ENCODE data around the gene SRBD1.

Gene SRBD1, protein sequence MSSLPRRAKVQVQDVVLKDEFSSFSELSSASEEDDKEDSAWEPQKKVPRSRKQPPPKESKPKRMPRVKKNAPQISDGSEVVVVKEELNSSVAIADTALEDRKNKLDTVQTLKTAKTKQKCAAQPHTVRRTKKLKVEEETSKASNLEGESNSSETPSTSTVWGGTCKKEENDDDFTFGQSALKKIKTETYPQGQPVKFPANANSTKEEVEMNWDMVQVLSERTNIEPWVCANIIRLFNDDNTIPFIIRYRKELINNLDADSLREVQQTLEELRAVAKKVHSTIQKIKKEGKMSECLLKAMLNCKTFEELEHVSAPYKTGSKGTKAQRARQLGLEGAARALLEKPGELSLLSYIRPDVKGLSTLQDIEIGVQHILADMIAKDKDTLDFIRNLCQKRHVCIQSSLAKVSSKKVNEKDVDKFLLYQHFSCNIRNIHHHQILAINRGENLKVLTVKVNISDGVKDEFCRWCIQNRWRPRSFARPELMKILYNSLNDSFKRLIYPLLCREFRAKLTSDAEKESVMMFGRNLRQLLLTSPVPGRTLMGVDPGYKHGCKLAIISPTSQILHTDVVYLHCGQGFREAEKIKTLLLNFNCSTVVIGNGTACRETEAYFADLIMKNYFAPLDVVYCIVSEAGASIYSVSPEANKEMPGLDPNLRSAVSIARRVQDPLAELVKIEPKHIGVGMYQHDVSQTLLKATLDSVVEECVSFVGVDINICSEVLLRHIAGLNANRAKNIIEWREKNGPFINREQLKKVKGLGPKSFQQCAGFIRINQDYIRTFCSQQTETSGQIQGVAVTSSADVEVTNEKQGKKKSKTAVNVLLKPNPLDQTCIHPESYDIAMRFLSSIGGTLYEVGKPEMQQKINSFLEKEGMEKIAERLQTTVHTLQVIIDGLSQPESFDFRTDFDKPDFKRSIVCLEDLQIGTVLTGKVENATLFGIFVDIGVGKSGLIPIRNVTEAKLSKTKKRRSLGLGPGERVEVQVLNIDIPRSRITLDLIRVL

DNA sequence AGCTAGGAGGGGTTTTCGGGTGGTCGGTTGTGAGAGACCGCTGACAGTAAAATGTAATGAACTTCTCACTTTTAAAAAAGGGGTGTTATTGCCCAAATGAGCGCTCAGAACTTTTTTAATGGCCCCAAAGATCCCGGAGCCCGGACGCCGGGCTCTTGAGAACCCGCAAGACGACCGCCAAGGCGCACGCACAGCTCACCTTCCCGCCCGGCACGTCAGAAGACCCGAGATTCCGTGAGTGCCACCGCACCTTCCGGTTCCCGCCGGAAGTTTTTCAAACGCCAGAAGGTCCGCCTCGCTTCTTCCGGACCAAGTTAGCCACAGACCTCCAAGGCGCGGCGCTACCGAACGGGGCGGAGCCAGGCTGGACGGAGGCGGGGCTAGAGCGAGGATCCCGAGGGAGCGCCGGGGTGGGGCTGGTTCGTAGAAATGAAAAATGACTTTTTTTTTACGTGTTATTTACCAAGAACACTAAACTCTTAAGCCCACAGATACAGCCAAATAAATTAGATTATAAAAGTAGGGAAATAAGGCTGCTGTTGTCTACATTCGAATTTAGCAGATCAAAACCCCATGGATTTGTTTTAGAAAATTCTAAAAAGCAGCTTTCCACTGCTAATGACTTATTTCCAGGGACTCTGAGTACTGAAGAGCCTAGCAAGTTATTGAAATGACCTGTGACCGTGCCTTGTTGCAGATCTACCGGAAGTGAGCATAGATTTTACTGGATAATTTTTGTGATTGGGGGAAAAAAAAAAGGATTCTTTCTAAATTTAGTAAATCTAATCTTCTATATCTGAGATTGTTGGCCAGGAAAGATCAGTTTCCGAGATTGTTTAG, at the start of gene SRBD1:
Gene SRBD1, minus strand, starts transcription at position 248 of the 840 bp plus-strand sequence. CDS start 5,826 bp downstream, outside the sequence.
- peak; percentile 87 to 91 for DNase-seq

GRCh38 chr2:45654250-45654649, 43.2 kb upstream of the SRBD1 start:
- no peak for DNase-seq

GRCh38 chr2:45653122-45653913, 42.3 kb upstream of the SRBD1 start:
- DNase-seq = no peak

DNA sequence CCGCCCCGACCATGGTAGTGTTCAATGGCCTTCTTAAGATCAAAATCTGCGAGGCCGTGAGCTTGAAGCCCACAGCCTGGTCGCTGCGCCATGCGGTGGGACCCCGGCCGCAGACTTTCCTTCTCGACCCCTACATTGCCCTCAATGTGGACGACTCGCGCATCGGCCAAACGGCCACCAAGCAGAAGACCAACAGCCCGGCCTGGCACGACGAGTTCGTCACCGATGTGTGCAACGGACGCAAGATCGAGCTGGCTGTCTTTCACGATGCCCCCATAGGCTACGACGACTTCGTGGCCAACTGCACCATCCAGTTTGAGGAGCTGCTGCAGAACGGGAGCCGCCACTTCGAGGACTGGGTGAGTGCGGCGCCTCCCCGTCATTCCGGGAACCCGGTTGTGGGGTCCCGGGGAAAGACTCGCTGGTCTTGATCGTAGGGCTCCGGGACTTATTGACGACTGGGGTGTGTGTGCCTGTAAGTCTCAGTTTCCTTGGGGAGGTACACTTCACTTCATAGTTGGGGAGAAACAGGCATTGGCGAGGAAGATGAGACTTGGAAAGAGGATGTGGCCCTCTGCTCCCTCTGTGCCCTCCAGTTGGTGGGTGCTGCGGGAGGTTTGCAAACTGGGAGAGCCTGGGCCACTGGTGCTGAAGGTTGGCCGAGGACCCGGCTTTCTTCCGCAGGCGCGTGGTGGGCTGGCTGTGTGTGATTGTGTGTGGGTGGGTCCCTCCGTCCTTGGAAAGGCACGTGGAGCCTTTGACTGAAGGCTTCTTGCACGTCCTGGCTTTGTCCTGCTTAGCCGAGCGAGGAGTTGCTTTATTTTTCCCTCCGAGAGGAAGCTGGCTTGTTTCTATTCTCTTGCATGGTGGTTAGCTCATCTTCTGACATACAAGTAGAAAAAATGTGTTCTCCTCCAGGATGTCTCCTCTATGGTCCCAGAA, 41.3 kb upstream of the SRBD1 start:
- DNase-seq = no peak

DNA sequence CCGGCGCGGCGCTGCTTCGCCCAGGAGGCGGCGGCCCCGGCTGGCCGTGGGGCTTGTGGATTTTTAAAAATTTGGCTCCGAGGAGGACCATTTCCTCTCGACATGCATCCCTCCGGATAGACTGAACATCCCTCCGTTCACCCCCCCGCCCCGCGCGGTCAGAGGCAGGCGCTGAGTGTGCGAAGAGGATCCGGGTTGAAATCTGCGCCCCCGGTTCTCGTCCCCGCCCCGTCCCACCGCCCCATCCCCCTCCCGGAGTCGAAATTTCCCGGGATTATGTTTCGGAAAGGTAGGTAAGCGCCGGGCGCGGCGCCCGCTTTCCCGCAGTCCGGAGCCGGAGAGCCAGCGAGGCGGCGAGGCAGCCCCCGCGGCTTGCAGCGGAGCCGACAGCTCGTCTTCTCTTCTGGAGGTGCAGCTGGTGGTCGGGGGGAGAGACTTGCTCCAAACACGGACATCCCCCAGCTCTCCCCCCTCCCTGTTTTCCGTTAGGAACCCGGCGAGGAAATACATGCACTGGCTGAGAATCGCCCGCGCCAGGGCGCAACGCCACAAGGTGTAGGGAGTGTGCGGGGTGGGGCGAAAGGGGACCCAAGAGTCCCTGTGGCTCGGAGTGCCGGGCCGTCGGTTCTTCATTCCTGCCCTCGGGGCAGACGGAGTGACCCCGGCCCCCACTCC, 40.5 kb upstream of the SRBD1 start, which contains the start of gene PRKCE:
Gene PRKCE, plus strand, starts transcription at position 261 of the 675 bp plus-strand sequence.
- DNase-seq = peak in 1 of 2 donors; percentile 55

DNA sequence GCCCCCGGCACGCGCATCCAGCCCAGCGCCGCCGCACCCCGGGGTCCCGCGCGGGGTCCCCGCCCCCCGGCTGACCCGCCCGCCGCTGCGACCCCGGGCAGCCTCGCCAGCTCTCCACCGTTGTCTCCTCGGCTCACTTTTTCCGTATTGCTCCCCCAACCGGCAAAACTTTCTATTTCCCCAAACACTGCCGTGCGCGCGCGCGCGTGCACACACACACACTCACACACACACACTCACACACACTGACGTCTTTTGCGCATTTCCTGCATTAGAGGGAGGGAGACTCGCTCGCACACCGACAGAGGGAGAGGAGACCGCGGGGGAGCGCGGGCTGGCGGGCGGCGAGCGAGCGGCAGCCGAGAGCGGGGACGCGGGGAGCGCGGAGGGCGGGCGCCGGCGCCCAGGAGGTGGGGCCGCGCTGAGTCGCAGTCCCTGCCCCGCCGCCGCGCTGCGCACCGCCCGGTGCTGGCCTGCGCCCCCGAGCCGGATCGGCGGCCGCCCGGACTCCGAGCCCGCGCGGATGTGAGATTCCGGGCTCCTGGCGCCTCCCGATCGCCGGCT, 39.9 kb upstream of the SRBD1 start:
- peak; percentile 89 to 91 for DNase-seq

DNA sequence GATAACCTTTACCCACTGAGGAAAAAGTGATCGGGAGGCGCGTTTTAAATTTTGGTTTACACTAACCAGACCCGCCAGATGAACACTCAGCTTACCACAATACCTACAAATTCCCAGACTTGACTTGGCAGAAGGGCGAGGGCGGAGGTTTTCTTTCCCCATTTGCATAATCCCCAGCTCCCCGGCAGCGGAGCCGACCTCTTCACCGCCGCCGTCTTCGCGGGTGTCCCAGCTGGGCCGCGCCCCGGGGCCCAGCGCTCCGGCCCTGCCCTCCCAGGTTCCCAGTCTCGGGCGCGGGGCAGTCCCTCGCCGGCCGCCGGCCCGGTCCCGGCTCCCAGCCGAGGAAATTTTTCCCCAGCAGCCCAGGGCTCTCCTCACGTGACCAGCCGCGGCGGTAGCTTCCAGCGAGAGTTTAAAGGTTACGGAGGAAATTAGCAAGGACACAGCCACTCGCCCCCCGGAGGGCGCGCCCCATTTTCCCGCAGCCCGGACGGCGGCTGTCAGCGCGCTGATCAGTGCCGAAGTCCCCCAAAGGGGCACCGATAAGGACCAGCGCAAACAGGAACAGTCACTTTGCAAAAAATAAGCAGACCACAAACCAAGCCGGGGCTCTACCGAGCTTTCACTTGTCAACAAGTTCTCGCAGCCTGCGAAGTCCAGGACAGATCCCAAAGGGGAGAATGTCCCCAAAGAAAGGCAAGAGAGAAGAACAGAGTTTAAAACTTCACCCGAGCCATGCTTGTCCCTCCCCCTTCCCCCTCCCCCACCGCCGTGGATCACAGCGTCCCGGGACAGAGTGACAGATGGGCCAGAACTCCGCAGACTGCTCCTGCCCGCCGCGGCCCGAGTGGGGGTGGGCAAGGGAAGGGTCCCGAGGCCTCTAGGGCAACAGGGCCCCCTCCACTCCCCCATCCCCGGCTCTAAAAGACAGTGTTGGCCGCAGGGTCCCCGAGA, 39.1 kb upstream of the SRBD1 start:
- peak; percentile 58 to 71 for DNase-seq

- DNase-seq = no peak
Measured at GRCh38 chr2:45649462-45649857, 38.4 kb upstream of the SRBD1 start.

DNA sequence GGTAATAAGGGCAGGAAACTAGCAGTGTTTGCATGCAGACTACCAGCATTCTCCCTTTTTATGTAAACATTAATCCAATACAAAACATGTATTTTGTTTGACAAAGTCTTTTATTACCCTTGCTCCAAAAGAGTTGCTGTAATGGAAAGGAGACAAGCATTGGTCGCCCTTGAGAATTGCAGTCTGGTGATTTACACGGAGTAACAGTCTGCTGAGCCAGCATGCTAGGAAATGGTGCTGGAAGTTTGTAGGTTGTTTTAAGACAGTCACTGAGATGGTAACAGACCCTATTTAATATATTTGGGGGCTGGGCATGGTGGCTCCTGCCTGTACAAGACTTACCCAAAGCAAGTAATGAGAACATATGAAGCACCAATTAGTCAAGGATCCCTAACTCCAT, 37.6 kb upstream of the SRBD1 start:
- DNase-seq = no peak

- DNase-seq = no peak
Measured at GRCh38 chr2:45647986-45648520, 37.0 kb upstream of the SRBD1 start.

GRCh38 chr2:45647356-45647755, 36.3 kb upstream of the SRBD1 start:
- DNase-seq = no peak

DNA sequence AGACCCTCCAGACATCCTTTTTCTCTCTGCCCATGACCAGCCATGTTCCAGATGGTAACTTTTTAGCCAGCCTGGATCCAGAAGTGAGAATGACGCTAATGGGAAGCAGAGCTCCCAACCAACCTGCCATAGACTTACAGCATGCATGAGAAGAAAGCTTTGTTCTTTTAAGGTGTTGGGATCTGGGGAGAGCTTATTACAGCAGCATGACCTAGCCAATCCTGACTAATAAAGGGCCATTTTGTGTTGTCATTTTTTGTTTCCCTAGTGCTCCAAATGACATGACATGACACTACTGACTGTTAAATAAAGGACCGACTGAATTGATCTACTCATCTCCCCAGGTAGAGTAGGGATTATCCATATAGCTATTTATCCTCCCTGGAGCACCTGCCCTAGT, 35.2 kb upstream of the SRBD1 start:
- no peak for DNase-seq

DNA sequence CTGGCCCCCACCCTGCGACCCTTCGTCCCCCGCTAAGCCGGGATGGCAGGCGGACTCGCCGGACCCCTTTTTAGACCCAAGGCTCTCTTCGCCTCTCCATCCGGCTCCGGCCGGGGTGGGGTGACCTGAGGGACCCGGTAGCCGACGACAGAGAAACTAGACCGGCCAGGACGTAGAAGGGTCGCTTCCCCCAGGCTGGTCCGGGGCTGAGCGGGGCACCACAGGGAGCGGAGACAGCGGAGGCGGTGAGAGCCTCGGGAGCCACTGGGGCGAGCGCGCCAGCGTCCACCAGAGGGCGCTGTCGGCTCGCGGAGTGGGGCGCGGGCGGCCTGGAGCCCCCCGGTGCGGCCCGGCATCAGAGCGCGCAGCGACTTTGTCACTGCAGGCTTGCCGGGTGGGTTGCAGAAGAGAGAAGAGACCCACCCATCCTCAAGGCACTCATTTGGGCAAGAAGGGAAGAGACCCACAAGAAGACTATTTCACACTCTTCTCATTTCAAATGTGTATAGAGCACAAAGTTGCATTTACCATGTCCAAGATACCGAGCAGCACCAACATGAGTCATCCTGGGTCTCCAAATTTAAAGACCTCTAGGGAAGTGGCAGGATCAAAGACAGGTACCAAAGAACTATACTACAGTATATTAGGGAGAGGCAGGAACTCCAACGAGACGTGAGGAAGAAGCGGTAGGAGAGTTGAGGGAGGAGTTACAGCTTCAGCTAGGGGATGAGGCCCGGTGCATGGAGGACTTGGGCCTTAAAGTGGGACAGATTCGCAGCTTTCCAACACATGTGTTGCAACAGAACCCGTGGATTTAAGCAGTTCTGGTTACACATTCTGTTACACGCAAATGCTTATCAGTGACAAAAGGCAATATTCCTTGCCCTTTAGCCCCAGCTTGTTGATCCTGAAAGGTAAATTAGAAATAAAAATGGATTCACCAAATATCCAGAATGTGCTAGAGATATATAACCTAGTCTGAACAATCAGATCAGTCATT, 32.8 kb upstream of the SRBD1 start:
- peak; percentile 22 to 27 for DNase-seq

GRCh38 chr2:45643095-45643494, 32.0 kb upstream of the SRBD1 start:
- no peak for DNase-seq

DNA sequence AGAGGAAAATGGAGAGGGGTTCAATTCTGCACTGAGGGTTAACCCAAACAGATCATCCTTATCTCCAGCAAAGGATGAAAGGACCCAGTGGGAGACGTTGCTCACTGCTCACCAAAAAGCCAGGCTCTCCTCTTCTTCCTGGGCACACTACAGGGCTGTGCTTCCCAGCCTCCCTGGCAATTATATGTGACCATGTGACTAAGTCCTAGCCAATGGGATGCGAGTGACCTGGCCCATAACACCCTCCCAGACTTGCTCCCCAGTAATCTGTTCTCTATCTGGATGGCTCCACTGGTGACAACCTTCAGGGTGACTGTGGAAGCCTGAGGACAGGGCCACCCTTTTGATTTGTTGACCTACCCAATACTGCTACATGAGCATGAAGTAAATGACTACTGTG, 29.5 kb upstream of the SRBD1 start:
- DNase-seq = no peak

GRCh38 chr2:45637440-45637839, 26.4 kb upstream of the SRBD1 start:
- DNase-seq = no peak

DNA sequence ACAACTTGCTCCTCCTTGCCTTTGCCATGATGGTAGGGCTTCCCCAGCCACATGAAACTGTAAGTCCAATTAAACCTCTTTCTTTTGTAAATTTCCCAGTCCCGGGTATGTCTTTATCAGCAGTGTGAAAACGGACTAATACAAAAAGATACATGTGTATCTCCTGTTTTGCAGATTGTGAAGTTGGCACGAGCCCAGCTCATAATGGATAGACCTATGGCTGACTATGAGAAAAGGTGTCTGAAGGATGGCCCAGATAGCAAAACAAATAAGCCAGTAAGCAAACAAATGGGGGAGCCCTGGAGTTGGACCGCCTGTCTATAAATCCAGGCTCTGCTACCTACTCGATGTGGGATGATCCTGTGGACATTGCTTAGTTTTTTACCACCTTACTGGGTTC, 24.9 kb upstream of the SRBD1 start:
- no peak for DNase-seq

Measured in hippocampal formation (tissue), 2 donors.